ENCODE measurements around the gene PDE10A.

Gene PDE10A

DNA sequence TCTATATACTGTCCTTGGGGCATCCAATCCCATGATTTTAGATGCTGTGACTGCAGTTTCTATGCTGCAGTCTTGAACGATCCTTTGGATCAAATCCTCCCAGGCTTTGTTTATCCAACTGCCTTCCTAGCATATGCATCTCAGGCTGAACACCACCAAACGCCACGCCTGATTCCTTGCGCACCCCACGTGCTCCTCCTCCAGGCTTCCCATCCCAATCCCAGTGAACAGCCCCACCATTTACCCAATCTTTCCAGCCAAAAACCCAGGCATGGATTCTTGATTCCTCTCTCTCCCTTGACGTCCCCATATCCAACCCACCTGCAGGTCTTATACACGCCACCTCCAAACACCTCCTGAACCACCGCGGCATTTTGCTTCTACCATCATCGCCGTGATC, 7.8 kb downstream of the PDE10A start:
- DNase-seq (ENCODE audit: low spot score) = no peak

DNA sequence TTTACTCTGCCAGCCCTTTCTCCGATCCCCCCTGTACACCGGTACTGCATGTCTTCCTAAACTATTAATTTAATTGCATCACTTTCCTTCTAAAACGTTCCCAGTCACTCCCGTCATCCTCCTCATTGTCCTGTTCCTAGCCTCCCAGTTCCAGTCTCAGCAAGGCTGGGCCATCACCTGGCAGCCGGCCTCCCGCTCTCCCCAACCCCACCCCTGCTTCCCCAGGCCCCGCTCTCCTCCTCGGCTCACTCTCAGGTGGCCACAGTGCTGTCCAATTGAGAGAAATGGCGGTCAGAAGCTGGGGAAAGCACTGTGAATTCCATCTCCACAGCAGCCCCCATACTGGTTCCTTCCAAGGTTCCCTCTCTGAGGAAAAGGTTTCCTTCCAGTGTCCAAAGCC, 8.9 kb downstream of the PDE10A start:
- DNase-seq (ENCODE audit: low spot score) = no peak

DNA sequence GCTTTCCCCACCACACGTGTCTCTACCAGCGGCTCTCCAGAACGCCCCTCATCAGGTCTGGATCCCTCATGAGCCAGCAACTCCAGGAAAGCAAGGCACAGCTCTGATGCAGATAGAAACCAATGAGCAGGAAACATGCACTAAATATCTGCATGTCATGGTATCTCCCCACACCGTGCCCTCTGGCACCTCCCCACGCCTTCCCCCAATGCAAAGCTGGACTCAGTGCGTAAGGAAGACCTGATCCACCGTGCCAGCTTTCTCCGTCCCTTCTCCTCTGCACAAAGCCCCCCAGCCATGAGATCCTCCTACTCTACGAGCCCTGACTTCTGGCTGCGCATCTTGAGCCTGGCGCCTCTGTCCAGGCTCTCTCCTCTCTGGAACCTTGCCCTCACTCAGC, 9.4 kb downstream of the PDE10A start:
- no peak for DNase-seq (ENCODE audit: low spot score)

DNA sequence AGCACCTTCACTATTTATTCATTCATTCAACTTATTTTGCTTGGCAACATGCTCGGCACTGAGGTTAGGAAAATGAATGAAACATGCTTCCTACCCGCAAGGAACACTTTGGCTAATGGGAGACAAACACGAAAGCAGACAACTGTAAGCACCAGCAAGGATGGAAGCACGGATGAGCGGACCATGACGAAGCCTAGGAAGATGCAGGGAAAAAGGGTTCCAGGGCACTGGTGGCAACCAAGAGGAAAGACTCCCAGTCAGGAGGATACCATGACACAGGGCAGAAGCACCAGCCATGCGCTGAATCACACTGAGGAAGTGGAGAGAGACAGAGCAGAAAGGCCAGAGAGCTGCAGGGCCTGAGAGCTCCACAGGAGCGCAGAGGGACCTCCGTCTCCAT, 9.8 kb downstream of the PDE10A start:
- DNase-seq (ENCODE audit: low spot score) = no peak

DNA sequence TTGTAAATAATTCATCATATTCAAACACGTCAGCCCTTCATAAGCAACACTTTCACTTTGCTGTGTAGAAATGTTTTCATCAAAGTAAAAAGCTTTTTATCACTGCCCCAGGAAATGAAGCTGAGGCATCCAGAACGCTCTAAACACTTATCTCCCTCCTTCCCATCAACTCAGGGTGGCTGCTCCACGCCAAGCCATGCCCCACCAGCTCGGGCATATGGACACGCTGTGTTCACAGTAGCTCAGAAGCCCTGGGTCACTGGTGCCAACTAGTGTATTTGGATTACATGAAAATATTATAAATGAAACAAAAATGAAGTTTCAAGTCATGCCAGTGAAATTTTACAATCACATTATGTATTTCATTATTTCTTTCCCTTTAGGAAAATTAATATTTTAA, 10.3 kb downstream of the PDE10A start:
- no peak for DNase-seq (ENCODE audit: low spot score)

DNA sequence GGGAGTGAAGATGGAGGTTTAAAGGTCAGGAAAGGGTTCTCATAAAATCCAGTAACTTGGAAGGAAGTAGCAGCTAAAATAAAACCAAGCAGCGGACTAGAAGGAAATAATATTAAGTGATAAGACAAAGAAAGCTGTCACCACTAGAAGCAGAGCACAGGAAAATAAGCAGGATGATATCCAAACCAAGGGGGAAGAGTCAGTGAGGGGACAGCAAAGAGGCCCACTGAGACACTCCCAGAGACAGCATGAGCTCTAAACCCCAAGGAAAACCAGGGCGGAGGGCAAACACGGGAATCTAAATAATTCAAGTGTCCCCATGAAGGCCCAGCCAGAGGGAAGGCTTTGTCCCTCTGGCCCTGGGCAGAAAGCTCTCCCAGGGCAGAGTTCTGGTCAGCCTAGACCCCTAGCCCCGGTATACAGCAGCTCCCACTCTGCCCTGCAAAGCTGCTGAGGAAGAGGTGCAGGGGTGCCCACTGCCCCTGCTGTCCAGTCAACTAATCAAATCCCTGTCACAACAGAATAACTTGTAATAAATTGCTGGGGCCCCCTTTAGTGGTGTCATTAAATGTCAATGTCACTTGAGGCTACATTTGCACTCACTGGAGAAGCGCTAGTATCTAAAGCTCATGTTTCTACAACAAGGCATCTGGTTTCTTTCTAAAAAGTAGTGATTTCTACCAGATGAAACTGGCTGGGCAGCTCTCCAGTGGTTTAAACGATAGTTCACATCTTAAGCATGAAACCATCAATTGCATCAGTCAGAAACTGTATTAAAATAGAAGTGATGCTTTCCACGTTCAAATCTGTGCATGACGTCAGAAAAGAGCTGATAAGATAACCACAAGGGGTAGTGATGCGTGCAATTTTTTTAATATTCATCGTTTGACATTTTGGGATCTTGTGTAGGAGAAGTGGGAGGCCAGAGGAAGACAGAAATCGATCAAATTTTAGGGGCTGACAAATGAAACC, 13.6 kb downstream of the PDE10A start:
- no peak for DNase-seq (ENCODE audit: low spot score)

DNA sequence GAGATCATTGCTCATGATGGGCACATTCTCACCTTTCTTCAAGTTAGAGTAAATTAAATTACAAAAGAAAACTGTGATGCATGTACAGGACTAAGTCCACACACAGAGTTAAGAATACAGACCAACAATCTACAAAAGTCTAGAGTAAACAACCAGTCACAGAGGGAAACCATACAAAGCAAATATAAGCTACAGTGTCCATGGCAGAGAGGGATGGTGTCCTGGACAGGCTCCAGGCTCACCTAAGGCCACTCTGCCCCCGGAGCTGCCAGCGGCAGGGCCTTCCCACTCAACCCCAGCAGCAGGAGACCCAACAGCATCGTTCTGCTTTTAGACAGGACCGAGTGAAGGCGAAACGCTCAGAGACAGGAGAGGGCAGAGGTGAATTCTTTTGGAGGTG, 16.0 kb downstream of the PDE10A start:
- no peak for DNase-seq (ENCODE audit: low spot score)

DNA sequence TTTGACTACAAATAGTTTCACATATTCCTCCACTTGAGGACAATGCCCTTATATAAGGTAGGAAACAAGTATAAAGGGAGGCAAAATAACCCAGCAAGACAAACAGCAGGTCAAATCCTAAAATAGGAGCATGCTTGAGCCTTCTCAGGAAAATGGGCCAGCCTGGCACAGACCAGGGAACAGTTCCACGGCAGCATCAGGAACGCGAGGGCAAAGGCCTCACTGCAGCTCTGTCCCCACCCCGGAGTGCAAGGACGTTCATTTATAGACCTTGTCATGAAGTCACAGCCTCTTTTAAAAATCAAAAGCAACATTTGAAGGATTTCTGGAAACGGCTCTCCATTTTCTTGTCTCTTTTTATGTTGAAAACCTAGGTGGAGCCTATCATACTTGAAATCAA, 17.1 kb downstream of the PDE10A start:
- no peak for DNase-seq (ENCODE audit: low spot score)

DNA sequence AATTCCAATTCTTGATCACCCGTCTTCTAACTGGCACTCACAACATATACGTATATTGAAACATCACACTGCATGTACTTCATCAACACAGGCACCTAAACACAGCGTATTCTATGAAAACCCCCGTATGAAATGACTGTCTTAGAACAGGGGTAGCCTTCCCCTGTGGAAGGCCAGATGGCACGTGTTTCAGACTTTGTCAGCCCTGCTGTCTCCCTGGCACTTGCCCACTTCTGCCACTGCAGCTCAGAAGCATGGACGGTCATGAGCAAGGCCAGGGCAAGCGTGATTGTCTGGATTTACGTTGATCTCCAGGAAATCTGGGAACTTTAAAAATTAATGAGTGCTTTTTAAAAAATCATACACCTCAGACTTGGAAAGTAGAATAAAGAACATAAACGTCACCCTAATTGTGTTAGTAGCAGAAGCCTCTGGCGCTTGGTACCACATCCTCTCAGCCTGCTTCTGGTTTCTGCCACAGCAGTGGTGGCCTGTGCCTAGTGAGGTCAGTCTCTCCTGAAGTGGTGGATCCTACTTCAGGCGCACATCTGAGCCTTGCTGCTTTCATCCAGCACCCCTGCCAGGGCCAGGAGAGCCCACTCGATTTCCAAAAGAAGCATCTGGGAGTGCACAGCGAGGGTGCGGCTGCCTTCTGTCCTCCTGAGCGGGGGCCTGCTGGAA, 18.3 kb downstream of the PDE10A start:
- no peak for DNase-seq (ENCODE audit: low spot score)

DNA sequence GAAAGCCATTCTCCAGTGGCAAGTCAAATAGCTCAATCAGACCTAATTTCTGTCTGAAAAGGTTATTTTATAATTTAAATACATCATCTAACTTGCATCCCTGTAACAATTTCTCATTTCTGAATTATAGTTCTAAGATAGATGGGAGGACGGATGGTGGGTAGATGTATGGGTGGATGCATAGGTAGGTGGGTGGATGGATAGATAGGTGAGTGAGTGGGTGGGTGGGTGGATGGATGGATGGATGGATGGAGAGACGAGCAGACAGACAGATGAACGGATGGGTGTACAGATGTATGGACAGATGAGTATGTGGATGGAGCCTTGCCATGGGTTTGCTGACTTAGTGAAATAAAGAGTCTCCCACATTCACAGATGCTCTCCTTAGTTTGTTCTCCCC, 20.0 kb downstream of the PDE10A start:
- no peak for DNase-seq (ENCODE audit: low spot score)

DNA sequence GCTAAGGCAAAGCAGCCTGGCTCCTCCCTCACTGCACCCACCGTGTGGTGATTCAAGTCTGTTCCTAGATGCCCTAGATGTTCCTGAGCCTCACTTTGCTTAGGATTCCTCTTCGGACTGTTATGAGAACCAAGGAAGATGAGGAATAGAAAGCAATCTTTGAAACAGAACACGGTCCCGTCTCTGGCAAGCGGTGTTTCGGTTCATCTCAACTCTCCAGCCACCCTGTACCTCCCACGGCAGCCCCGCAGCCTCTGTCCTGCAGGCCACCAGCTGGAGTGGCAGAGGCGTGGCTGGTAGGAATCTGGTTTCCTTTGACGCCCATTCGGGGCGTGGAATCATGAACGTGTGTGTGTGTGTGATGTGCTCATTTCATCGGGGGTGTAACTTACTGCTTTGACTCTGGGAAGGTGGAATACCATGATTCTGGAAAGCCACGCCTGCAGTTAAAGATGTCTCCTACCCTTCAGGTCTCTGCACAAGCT, 21.3 kb downstream of the PDE10A start:
- DNase-seq (ENCODE audit: low spot score) = no peak

DNA sequence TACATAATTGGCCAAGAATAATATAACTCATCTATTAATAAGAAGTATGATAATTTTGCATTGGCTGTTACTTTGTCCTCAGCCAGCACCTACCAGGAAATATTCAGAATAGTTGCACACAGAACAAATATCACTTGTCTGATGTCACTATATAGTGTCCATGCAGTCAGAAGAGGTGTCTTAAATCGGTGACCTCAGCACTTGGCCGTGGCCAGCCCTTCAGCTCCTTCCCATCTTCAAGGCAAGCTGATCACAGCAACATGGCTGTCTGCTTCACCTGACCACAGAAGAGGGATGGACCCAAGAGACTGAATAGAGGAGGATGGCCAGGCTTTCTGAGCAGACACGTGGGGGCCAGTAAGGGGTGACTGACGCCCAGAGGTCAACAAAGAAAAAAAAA, 22.2 kb downstream of the PDE10A start:
- no peak for DNase-seq (ENCODE audit: low spot score)

DNA sequence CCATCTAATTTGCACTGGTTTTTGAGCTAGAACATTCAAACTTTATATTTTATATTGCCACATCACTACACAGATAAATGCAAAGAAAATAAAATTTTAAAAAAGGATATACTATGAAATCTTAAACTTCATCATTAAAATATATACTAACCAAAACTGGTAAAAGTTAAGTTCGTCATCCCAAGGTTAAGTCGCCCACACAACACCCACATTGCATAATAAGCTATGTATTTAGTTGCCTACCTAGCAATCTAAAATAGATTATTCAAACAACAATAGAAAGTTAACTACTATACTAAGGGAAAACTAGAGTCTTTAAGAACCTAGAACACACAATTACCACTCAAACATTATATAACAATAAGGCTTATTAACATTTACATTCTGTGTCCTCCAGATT, 24.5 kb downstream of the PDE10A start:
- no peak for DNase-seq (ENCODE audit: low spot score)

DNA sequence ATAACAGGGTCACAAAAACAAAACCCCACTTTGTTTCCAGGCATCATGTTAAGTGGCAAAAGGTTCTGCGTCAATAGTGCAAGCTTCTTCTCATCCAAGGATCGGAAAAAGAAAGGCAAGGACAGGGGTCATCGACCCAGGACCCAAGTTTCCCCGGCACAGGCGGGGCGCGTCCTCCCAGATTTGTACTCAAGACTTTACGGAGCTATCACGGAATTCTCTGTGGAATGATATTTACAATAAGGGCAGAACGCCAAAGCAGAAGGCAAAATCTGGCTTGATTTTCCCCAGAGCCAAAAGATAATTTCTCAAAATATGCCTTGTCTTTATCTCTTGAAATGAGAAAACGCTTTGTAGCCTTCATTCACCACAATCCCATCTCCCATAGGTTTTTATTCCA, 25.5 kb downstream of the PDE10A start:
- DNase-seq (ENCODE audit: low spot score) = no peak

DNA sequence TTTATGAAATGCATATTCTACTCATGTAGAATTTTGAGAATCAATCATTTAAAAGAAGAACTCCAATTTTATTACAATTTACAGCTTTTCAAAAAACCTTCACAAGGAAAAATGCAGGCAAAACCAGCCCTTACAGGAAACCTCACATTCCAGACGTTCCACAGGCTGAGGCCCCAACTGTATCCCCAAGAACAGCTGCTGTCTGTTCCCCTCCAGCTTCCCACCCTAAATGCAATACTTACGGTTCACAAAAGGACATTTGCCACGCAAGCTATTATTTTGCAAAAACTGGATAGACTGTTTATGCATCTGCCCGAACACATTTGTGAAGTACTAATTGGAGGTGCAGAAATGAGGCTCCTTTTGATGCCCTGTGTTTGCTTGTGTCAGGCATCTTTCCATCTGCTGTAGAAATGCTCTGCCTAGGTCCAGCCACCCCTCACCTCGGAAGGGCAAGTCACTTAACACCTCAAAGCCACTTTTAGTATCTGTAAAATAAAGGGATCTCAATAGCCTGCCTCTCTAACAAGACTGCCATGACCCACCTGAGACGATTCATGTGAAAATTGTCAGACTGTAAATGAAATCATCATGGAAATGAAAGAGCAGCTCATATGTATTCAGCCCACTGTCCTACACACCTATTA, 26.5 kb downstream of the PDE10A start:
- no peak for DNase-seq (ENCODE audit: low spot score)

DNA sequence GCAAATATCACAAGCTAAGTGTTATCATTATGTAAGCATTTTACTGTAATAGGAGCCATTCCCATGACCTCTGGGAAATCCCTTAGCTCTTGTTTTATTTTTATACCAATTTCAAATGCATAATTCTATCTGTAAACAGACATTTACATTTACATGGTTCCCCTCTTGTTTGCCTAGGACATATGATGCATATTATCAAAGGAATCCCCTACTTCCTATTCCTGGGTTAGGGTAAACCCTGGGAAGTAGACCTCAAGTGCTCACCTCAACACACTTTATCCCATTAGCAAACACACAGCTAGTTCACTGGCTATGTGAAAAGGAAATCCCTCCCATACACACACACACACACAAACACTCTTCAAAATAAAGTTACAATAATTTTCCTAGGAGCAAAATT, 27.1 kb downstream of the PDE10A start:
- no peak for DNase-seq (ENCODE audit: low spot score)

DNA sequence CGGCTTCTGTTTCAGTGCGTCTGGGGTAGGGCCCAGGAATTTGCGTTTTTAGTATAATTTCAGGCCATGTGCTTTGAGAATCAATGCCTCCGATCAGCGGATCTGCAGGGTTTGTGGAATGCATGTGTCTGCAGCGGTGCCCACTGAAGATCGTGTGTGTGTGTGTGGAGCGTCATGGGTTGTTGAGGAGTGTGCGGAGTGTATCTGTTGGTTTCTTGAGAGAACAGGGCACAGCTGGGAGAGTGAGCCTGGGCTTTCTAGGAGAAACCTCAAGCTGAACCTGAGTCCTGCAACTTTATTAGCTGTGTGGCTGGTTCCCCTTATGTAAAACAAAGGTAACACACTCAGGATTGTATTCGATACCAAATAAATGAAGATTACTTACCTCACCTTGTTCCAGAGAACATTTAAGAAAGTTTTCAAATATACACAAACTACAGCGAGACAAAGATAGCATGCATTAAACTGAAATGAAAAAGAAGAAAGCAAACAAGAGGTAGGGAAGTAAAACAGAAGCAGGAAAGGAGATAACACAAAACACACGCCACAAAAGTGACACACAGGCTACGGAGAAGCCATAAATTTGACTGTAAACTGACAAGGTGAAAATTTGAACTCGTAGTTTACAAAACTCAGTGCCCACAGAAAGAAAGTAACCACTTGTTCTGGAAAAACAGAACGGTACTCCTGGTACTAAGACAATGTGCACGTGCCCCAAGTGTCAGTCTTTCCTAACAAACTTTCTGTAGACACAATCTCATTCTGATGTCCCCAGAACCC, 28.8 kb downstream of the PDE10A start:
- DNase-seq (ENCODE audit: low spot score) = no peak

DNA sequence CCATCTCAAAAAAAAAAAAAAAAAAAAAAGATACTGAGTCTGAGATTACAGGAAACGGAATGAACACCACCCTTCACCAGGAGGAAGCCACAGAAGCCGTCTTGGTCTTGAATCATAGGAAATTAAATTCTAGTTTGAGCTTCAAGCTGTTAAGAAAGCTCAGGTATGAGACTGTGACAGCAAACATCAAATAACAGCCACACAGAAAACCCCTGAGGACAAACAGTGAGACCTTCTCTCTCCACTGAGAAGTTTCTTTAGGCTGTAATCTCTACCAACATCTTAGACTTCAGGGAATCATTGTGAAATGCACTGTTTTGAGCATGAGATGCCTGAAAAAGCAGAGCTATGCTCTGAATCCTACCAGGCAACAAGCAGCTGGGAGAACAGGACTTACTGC, 30.8 kb downstream of the PDE10A start:
- DNase-seq (ENCODE audit: low spot score) = no peak

DNA sequence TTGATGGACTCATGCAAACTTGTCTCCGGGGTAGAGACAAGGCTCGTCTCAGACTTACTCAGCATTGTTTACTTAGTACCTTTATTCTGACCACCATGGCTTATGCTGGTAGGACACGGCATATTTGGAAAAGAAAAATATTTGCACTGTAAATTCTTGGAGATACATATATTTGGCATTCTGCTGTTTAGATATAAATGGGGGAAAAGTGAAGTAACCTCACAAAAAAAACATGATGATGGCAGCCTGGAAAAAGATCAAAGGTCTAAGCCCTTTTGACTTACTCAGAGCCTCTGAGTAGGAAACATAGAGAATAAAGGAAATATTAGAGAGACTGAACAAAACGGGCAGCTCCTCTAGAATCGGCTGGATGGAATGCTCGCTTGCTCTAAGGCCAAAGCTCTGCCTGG, 32.5 kb downstream of the PDE10A start:
- no peak for DNase-seq (ENCODE audit: low spot score)

DNA sequence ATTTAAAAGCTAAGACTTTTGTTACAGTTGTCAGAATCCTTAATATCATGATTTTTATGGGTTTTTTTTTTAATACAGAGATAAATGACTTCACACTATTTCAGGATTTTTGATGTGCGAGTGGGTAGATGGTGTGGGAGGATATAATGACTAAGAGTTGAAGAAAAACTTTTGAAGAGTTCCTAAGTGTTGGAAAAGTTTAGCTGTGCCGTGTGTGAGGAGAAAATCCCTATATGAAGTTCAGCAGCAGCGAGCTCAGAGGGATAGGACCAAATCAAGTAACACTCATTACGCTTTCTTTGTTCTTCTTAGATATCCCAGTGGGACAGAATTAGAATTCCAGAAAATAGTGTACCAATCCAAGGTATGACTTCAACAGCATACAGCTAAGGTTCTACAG, 34.1 kb downstream of the PDE10A start:
- DNase-seq (ENCODE audit: low spot score) = no peak

DNA sequence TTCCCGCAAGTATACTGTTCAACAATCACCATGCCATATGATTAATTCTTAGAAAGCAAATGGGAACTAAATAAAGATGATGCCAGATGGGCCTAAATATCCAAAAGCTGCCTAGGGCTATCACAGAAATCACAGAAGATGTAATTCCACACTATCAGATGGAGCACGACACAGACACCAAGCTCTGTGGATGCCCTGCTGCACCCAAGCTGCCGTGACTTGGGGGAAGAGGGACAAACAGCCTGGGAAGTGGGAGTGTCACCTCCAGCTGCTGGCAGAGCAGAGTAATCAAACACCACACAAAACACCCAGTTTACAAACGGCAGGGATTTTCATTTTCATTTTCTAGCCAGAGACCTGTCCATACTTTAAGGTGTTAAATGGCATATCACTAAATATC, 35.7 kb downstream of the PDE10A start:
- DNase-seq (ENCODE audit: low spot score) = no peak

DNA sequence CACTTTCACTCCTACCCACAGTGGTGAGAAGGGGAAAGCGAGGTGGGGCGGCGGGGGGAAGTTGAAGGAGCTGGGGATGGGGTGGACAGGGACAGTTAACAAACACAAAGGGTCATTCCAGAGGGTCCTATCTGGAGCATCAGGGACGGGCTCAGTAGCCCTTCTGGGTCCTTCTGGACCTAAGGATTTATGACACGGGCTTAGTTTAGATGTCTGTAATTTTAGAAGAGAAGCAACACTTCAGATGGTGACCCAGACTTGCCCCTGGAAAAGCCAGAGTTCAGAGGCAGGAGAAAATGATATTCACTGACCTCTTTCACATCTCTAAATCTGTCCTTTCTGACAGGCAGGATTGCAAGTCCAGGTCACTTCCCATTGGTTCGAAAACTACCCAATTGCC, 36.3 kb downstream of the PDE10A start:
- DNase-seq (ENCODE audit: low spot score) = no peak
